ENCODE results near the gene KCNN2.

GRCh38 chr5:114467729-114468128 lies 105.9 kb downstream of the KCNN2 start:
- no peak for TF ChIP-seq CTCF (conservative IDR thresholded peaks at IDR 0.05 in 1 of 2, IDR thresholded peaks at IDR 0.05 in 1 of 2; ENCODE audit: low read depth in 1 of 2, low read length in 2 of 2)
- TF ChIP-seq EZH2 (IDR thresholded peaks at IDR 0.05; ENCODE audit: low read length, missing control alignments), result no peak

Data from fibroblast of lung (primary cell).